Cerebellar nuclear complex (tissue), 1 donor: ENCODE data around the gene CLMN.
"Not testable (repeated sequence)": the region's sequence is repeated elsewhere in the genome, so short reads cannot be mapped to it uniquely, and the experiment has no call there.

Experiments
- DNase-seq, 2 experiments: peaks; one replicate each; lab custom pipeline; 2025; lab: John Stamatoyannopoulos, UW

CLMN gene

DNA sequence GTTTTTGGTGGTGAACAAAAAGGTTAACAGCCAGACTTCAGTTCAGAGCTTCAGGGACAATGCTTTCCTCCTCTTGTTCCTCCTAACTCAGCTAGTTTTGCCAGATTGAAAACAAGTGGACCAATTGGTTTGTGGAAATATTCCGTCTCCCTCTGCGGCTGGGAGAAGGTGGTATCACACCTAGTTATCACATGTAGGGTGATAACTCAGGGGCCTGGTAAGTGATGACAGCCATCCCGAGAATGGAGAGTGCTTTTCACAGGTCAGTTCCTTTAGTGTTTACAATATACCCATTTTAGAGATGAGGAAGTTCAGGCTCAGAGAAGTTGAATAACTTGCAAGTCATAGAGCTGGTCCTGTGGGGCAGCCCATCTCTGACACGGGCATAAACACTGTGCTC, 101.7 kb downstream of the CLMN start:
- no peak for DNase-seq

DNA sequence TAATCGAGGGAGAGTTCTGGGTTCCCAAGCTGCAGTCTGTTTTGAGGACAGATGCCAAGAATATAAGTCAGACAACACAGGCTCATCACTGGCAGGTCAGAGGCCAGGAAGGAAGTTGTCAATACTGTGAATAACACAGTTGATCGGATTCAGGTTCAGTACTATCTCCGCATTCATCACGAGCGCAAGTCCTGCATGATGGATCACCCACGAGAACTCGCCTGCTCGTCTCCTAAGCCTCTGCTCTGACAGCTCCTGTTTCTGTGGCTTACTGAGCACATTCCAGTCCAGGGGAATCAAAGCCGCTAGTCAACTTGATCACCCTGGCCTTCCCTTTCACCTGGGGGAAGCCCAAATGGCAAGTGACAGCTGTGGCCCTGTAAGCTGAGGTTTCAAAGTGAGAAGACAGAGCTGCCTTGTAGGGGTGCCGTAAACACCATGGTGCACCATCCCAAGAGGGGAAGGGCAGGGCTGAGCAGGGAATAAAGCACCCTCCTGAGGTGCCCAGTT, 102.3 kb downstream of the CLMN start:
- no peak for DNase-seq

DNA sequence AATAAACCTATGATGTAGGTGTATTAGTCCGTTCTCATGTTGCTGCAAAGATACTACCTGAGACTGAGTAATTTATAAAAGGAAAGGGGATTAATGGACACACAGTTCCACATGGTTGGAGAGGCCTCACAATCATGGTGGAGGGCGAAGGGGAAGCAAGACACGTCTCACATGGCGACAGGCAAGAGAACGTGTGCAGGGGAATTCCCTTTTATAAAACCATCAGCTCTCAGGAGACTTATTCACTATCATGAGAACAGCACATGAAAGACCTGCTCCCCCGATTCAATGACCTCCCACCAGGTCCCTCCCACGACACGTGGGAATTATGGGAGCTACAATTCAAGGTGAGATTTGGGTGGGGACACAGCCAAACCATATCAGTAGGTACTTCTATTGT, 103.7 kb downstream of the CLMN start:
- no peak for DNase-seq

DNA sequence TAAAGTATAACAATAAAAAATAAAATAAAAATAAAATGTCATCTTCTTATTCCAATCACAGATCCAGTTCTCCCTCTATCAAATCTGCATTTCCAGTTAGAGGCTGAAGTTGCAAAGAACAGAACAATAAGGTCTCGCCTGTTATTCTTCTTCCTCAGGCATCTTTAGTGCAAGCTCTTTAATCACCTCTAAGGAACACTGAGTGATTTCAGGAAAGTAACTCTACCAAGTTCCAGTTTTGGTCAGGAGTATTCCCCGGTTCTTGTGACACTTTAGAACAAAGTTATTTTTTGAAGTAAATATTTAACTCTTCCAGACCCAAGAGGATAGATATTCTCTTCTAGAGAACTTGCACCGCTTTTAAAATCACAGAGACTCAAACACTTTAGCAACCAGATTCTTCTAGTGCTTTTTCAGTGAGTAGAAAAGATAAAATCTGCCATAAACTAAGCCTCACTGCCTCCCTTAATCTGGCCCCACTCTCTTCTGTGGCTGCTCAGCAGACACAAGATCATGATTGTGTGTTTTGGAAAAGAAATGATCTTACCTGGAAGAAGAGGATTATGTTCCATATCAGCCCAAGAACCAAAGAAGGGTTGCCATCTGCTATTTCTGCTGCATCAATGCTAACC, 104.5 kb downstream of the CLMN start:
- no peak for DNase-seq

DNA sequence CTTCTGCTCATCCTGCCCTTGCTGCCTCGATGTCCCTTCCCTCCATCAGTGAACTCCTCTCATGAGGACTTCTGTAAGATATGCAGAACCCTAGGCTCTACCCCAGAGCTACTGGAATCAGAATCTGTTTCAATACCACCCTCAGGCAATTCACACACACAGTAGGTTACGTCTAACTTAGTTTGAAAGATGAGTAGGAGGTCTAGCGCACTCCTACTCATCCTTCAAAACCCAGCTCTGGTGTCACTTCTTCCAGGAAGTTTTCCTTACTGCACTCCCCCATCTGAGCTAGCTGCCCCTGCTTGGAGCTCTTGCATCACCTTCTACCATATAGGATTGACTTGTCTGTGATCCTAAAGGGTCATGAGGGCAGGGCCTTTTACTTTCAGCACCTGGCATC, 105.9 kb downstream of the CLMN start:
- no peak for DNase-seq

DNA sequence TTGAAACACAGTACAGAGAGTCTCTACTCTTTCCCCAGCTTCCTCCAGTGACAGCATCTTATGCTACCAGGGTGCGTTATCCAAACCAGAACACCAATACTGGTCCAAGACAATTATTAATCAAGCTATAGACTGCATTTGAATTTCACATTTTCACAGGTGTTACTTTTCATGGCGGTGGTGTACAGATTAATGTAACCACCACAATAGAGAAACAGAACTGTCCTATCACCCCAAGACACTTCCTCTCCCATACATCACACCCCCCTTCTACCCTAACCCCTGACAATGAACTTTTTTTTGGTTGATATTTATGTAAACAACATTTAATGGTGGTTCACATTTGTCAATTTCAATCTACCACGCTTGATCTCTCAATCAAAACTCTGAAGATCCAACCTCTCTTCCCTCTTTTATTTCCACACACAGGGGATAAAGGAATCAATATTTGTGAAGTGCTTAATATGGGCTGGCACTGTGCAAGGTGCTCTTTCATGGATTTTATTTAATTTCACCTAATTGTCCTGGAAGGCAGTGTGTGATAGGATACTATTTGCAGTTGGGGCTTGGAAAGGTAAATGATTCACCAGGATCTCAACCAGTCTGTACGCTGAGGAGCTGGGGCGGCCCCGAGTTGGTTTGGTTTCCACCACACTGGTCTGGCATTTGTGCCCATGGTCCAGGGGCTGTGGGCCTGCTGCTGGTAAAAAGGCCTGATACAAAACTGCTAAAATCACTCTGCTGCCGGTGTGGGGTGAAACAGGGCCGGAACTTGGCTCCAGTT, 107.8 kb downstream of the CLMN start:
- DNase-seq = no peak

DNA sequence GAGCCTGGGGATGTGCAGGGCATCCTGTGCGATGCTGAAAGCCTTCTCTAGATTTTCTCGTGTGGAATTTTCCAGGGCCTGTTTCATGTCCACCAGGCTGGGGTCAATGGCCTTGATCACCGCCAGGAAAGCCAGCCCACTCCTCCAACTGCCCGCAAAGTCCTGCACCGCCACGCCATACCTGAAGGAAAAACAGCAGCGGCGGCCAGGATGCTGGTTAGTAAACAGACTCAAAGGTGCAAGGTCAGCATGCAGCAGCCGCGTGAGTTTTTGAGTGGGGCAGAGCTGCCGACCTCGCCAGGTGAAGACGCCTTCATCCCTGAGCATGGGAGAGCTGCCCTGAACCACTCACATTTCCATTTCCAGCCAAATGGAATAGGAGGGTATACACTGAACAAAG, 109.0 kb downstream of the CLMN start:
- no peak for DNase-seq

DNA sequence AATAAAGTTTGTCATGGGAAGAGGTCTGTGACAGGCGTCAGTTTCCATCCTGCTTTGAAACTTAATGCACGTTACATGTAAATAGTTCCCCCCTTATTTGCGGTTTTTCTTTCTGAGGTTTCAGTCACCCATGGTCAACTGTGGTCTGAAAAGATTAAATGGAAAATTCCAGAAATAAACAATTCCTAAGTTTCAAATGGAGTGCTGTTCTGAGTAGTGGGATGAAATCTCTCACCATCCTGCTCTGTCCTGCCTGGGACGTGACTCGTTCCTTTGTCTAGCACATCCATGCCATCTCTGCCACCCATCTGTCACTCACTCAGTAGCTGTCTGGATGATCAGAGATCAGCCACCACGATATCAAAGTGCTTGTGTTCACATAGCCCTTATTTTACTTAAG, 111.1 kb downstream of the CLMN start:
- no peak for DNase-seq

DNA sequence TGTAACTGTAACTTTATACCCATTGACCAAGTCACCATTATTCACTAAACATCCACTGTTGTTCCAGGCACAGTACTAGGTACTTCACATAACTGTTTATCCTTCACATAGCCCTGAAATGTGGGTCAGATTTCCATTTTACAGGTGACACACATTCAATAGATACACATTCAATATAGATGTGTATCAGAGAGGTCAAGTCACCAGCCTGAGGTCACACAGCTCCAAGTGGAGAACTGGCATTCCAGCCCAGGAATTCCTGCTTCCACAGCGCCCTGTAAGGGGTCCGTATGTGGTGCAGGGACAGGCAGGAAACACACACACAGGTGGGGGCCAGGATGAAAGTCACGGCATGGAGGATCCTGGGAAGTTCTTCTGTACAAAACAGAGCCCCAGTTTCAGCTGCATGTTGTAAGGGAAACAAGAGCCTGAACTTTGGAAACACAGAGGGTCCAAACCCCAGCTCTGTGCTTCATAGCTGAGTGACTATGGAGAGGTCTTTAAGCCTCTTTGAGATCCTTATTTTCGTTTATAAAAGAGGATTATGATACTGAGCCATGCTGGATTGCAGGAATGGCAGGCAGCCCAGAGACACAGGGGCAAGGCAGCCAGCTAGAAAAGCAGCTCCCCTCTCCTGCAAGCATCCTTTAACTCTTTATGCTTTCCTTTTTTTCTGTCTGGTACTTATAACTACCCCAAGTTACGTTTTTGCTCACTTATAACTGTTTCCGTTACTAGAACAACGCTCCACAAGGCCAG, 112.1 kb downstream of the CLMN start:
- DNase-seq = no peak

DNA sequence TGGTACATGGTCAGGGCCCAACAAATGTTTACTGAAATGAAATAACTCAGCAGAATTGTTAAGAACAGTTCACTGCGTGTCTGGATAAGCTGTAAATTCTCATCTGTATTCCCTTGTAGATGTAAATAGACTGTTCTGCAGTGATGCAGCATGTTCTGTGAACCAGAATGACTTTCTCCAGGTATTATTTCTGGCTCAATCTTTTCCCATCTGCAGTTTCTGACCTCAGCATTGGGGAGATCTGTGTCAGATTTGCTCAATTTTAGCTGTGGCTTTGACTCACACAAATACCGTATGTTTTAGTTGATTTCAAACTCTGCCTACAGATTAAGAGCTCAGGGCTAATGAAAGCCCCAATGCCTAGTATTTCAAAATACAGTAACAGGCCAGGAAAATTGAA, 113.2 kb downstream of the CLMN start:
- DNase-seq = no peak

DNA sequence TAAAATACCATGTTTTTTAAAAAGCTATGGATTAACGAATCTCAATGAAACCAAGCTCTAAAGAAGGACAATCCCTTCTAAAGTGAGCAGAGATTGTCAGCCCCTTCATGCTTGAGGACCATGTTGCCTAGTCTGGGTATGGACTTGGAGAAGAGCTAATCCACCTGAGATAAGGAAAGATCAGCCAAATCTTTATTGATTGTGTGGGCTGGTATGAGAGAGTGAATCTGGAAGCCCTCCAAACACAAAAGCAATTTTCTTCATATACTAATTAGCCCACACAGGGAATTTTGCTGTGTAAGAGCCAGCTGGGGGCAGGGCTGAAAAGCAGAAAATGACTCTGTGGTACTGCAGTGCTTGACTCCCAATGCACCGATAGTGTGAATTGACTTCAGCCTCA, 115.0 kb downstream of the CLMN start:
- DNase-seq = no peak

DNA sequence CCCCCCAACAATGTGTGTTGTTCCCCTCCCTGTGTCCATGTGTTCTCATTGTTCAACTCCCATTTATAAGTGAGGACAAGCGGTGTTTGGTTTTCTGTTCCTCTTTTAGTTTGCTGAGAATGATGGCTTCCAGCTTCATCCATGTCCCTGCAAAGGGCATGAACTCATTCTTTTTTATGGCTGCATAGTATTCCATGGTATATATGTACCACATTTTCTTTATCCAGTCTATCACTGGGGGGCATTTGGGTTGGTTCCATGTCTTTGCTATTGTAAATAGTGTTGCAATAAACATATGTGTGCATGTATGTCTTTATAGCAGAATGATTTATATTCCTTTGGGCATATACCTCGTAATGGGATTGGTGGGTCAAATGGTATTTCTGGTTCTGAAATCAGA, 118.0 kb downstream of the CLMN start:
- not testable (repeated sequence) for DNase-seq

DNA sequence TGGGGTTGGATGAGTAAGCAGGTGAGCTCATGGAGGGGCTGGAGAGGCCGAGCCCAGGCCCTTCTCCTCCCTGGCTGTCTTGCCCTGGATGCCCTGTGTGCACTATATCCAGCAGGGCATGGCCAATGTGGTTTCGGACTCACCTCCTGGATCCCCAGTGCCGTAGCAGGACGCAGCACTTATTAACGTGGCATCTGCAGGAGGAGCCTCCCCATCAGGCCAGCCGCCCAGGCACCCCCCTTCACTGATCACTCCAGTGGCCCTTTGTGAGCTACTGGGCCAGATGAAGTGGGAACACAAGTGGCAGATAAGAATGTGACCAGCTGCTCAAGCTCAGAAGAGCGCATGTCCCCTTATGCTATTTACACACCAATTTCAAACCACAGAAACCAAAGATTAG, 119.3 kb downstream of the CLMN start:
- no peak for DNase-seq

DNA sequence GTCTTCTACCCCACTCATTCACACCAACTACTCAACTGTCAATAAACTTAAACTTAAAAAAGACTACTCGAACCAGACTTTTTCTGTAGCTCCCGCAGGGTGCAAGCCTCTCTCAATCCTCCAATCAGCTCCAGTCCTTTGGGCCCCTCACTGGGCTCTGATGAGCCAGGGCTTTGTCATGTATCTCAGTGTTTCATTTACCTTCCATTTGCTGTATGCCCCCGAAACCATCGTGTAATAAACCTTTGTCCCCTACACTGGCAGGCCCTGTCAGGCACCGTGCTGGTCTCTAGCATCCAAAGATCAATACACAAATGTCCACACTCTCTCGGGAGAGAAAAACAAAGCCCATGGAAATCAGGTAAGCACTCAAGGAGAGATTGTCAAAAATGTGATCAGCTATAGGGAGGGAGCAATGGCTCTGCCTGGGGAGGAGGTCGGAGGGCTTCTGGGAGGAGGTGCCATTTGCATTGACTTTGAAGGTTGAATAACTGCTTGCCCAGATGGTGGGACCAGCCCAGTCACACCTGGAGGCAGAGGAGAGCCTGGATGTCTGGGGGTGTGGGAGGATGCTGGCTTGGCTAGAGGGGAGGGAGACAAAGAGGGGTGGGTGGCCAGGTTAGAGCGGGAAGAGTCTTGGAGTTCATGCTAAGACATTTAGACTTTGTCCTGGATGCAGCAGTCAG, 120.3 kb downstream of the CLMN start:
- no peak for DNase-seq

DNA sequence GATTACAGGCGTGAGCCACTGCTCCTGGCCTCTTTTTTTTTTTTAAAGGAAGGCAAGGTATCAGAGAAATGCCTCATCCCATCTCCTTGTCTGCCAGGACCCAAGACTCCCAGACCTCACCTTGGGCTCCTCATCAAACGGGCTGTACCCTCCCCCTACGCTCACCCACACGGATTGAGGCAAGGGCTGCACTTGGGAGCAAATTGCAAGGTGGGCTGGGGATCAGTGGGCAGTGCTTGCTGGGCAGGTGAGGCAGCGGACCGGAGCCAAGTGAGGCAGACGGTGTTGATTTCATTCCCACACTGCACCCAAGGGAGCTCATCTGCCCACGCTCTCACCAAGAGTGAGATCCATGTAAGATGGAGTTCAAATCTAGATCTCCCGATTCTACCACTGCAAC, 121.4 kb downstream of the CLMN start:
- DNase-seq = no peak

DNA sequence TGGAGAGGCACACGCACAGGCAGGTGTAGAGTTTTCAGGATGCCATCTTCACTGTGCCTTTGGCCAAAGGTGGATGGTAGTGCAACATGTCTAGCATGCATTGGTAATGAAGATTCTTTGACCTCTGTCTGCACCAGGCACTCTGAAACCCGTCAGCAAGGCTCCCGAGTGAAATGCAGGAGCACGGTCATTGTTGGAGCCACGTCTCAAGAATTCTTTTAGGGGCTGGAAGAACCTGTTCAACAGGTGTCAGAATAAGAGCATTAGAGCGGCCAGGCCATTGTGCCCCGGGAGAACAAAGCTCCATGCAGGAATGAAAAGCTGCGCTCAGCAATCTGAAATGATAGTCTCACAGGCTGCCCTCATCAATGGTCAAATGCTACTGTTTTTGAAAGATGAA, 122.2 kb downstream of the CLMN start:
- DNase-seq = no peak

DNA sequence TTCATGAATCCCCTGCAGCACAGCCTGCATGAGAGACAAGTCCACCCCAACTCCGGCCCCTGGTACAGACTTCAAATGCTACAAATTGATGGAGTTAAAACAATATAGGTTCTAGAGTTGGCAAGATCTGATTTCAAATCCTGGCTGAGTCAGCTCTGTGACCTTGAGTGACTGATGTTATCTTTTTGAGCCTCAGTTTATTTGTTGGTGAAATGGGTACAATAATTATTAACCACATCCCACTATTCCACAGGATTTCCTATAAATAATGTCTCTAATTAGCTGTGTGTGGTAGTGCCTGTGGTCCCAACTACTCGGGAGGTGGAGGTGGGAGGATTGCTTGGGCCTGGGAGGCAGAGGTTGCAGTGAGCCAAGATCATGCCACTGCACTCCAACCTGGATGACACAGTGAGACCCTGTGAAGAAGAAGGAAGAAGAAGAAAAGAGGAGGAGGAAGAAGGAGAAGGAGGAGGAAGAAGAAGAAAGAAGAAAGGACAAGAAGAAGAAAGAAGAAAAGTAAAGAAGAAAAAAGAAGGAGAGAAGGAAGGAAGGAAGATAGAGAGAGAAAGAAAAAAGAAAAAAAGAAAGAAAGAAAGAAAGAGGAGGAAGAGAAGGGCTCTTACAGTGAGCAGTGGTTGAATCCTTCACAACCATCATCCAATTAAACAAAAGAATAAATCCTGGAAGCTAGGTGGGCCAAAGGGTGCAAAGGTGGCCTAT, 122.7 kb downstream of the CLMN start:
- no peak for DNase-seq

DNA sequence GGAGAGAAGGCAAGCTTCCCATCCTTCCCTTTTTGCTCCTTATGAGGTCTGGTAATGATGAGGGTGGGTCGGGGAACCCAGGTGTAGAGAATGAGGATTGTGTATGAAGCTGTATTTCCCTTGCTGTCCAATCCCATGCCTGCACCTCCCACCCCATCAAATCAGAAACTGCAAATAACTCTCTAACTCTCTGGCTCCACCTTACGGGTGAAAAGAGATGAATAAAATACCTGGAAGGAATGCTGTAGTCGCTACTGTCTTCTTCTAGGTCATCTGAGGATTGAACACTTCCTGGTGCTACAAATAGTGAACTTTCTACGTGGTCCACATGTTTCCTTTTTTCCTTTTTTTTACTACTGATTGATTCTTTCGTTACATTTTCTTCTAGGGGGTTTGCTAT, 123.4 kb downstream of the CLMN start:
- DNase-seq = no peak

DNA sequence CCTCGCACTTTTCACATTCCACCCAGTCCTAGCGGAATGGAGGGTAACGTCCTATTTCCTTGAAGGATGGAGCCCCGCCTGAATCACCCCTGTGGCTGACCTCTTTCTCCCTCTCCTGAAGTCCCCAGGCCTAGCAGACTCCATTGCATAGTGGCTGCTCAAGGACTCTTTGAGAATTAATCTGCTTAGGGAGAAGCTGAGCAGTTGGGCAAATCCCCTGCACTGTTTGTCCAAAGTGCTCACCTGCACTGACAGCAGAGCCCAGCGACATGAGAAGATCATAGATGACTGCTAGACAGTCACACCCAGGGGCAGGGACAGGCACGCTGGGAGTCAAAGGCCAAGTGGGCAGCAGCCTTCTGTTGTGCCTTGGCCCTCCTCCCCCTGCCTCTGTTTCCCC, 124.7 kb downstream of the CLMN start:
- no peak for DNase-seq

DNA sequence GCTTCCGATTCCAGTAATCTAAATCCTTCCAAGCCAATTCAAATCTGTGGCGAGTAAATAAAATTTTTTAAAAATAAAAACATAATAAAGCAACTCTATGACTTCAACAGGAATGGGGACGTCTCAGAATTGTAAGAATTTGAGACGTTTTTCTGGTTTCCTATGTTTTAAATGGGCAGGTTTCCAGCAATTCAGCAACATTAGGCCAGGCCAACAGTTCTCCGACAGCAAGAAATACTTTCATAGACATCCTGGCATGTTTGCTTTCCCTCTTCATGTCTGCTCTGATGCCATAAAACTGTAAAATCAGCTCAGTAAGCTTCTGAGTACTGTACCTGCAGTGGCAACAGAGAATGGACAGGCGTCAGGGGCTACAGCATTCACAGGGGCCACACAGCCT, 126.6 kb downstream of the CLMN start:
- no peak for DNase-seq

DNA sequence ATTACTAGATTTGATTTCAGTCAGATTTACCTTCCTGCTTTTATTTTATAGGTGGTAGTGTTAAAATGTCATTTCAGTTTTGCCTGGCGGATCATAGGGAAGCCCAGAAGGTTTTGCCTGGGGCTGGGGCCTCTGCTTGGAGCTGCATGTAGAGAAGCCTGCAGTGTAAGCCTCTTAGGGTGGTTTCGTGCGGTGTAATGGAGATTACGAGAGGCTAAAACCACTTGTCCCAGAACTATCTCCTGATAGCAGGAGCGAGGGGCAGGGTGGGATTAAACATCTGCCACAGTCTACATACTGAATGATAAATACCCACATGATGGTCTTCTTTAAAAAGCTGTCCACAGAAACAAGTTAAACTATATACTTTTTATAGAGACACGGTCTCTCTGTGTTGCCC, 127.4 kb downstream of the CLMN start:
- no peak for DNase-seq
